GM21619 (cell line): Measurements from ENCODE around the gene NTSR2.
"Not testable (repeated sequence)": the region's sequence is repeated elsewhere in the genome, so short reads cannot be mapped to it uniquely, and the experiment has no call there.

Experiments
- ATAC-seq: cut with Tn5 transposase; IDR thresholded peaks from one replicate; pipeline ENCODE4 v1.9.1; 2021; ENCODE audit not compliant: unreplicated experiment

NTSR2 gene

DNA sequence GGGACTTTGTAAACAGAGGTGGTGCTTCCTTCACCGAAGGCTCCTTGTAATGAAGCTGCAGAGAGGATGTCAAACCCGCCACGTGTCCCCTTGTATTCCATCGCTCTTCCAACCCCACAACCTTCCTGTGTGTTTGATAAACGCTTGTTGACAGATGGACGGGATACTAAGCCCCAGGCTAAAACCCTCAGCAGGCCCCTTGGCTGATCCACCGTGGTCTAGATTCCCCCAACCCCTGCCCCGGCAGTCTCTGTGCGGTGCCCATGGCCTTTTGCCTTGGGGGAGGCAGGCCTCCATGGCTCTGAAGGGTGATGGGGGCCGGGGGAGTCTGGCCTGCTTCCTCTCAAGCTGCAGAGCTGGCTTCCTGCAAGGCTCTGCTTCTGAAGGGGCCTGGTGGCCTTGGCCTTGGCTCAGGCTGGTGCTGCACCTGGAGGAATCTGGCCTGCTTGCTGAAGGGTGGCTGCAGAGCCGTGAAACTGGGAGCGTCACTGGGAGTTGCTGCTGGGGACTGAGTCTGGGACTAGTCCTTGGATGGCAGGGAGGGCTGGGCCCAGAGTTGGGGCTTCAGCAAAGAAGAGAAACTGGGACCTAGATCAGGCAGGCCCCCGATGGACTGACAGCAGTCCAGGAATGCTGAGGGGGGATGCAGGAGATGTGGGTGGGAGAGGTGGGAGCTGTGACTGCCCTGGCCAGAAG lies 9.6 kb upstream of the NTSR2 start:
- ATAC-seq = no peak

DNA sequence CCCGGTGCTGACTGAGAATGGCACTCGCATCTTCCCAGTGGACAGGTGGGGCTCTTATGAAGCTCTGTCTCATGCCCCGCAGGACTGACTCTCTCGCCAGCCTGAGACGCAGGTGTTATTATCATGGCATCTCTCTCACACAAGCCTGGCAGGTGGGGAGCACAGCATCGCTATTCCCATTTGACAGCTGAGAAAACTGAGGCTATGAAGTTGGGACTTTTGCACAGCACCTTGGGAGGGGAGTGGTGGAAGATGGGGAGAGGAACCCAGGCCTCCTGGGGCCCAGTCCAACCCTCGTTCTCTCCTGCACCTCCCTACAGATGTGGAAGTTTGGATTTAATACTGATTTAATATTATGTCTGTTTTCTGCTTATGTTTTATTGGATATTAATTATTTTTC lies 9.0 kb upstream of the NTSR2 start:
- ATAC-seq = no peak

DNA sequence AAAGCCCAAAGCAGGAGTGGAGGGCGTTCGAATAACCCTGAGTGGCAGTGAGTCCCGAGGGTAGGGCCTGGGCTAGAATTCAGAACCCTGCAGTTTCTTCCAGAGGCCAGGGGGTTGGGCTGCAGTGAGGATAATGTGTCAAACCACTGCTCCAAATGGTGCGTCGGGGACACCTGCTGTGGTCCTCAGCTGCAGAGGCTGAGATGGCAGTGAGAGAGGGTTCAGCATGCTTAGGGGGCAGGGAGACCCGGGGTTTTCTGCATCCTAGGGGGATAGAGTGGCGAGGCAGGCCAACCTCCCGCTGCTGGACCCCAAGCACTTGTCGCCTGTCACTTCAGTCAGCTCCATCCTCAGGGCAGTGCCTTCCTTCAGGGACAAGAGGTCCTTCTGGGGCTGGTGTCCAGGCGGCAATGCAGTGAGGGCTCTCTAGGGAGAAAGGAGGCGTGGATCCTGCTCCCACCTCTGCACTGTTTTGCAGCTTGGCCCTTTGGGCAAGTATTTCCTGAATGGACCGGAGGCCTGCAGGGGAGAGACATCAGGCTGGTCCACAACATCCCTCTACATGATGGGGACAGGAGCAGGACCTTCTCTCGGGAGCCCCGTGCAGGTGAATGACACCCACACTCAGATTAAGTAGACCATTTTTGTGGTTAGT lies 8.4 kb upstream of the NTSR2 start:
- ATAC-seq = no peak

DNA sequence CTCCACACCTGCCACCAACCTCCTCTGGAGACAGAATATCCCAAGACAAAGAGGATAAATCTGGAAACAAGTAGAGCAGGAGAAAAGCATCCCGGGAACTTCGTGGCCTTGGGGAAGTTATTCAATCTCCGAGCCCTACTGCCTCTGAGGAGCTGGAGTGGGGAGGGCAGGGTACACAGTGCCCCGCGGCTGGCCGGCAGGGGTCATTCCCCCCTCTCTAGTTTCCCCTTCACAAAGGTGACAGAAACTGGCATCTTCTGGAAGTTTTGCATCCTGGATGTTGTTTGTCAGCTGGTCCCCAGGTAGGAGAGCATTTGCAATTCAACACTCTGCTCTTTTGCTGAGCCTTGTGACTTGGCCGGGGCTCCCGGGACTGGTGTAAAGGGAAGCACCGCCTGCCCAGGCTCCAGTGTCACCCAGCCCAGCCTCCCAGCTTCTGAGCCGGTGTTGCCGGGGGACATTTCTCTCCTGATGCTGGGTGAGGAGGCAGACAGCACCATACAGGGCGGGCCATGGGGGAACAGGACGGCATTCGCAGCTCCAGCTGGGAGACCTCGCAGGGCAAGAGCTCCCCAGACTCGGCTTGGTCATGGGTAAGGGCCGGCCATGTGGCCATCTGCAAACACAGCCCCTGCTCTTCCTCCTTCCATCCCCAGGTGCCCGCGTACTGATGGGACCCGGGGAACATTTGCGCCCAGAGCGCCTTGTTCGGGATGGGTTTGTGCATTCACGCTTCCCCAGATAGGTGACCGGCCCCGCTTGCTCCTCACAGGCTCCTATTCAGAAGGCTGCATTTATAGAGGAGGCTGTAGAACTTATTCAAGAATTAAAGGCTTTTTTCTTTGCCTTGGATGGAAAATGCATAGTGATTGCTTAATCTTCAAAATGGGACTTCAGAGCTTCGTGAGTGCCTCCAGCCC lies 7.4 kb upstream of the NTSR2 start:
- ATAC-seq = no peak

DNA sequence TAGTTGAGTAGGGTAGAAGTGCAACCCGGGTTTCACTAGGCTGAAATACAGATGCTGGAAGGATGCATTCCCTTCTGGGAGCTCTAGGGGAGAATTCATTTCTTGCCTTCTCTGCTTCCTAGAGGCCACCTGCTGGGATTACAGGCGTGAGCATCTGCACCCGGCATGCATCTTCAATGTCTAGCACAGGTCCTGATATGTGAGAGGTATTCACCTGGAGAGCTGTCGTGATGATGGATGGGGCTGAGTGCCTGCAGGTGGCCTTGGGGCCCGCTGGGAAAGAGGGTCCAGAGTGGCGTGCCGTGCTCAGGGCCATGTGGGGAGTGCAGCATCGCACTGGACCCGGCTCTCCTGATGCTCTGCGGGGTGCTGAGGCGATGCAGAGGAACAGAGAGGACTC lies 6.6 kb upstream of the NTSR2 start:
- ATAC-seq = no peak

DNA sequence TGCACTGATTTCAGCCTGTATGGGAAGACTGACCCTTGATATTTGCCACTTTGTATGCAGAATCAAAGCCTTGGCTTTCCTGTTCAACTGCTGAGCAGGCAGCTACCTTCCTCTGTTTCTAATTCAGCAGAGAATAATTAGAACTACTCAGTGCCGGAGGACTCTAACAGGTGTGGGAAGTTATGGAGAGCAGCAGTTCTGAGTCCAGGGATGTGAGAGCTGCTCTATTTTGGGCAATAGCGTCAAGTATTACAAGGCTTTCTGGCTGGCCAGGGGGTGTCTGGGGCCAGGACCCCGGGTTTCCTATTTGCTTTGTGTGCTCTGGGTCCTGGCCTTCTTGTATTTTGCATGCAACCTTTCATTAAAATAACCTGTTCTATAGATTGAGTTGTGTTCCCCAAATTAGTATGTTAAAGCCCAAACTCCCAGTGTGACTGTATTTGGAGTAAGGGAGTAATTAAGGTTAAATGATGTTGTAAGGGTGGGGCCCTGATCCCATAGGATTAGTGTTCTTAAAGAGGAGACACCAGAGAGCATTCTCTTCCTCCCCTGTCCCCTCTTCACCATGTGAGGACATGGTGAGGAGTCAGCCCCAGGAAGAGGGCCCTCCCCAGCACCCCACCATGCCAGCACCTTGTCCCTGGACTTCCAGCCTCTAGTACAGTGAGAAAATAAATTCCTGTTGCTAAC lies 5.6 kb upstream of the NTSR2 start:
- ATAC-seq = no peak

DNA sequence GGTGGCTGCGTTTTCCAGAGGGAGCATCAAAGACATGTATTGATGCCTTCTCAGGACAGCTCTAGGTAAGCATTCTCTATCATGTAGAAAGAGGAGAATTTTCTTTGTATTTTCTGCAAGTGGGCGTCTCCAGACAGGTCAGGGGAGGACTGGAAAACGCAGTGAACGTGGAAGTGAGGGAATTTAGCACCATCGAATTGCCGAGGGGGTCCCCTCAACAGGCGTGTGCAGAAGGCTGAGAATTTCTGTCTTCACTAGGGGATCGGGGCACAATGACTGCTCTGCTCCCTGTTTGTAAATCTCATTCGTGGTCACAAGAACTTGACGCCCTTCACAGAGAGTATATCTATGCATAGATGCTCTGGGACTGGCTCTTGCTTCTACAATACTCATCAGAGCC lies 5.0 kb upstream of the NTSR2 start:
- ATAC-seq = no peak

DNA sequence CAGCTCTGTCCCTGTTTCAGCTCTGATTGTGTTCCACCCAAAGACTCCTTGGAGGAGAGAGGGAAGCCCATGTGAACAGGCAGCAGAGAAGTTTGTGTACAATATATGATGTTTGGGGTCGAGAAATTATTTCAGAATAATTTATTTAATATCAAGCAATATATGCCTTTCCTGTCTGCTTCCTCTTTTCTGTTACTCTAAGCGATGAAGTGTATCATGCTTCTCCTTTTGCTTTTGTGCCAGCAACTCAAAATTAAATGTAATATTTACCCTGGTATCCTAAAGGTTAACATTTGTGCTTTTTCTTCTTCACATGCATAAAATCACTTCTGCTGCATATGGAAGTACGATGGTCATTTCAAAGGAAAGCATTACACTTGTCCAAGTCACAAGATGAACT lies 2.4 kb upstream of the NTSR2 start:
- ATAC-seq = no peak

DNA sequence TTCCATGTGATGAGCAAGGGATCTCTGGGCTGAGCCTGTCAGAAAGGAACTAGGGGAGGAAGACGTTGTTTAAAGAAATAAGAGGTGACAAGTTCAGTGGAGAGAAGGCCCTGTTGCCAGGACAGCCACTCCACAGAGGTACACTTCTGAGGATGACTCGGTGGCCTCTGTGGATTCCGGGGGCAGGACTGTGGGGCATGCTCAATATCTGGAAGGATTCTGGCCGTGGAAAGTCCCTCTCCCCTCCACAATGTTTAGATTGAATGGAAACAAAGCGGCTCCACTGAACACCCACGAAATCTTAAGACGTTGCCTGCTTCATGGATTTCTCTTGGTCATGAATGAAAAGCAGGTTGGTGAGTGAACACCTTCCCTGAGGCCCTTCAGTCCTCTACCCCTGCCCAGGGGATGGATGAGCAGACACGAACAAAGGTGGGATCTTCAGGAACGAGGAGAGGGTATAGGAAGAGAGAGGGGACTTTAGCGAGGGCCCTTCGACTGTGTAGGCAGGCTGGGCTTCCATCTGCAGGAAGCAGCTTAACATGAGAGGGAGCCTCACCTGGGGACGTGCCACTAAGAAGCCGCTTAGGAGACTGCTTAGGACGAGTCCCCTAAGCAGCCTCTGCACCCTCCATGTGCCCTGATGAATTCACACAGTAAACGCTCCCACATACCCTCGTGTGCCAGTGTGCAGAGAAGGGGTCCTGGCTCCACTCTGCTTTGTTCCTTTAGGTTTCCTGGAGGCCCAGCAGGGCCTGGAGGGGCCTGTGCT lies 1.9 kb downstream of the NTSR2 start:
- ATAC-seq = no peak

DNA sequence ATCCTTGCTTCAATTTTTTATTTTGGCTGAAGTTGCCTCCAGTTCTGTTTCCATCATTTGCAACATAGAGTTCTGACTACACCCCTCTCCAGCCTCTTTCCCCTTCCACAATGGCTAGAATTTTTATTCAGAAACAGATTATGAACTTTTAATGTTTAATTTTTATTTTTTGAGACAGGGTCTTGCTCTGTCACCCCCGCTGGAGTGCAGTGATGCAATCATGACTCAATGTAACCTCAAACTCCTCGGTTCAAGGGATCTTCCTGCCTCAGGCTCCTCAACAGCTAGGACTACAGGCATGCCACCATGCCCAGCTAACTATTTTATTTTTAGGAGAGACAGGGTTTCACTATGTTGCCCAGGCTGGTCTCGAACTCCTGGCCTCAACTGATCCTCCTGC lies 2.8 kb downstream of the NTSR2 start:
- no peak for ATAC-seq

DNA sequence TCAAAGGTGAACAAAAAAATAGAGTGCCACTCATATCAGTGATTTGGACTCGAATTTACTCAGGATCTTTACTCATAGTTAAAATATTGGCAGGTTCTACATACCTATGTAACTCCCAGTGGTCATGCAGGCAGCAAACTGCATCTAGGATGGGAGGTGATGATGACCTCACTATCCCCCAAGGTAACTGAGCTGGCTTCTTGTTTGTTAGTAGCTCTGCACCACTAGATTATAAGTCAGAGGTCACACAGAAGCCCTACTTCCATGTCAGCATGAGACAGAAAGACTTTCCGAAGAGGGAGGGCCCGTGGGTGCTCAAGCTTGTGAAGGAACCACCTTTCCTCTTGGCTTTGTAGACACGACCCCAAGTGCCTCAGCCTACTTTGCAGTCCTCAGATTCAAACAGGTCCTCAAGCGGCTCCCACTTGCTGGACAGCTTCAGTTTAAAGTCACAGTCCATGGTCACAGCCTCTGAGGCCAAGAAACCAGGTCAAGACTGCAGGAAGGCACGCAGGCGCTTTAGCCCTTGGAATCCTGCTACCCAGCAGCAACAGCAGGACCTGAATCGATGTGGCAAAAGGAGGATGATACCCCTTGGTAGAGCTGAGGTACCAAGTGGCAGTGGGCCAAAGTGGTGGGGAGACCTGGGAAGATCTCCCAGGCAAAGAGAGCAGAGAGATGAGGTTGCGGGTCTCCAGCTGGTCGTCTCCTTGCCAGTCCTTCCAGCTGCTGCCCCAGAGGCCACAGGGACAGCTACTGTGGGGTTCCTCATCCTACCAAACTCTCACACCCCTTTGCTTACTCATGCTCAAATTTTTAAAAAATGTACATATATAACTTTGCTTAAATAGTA lies 4.3 kb downstream of the NTSR2 start:
- no peak for ATAC-seq

DNA sequence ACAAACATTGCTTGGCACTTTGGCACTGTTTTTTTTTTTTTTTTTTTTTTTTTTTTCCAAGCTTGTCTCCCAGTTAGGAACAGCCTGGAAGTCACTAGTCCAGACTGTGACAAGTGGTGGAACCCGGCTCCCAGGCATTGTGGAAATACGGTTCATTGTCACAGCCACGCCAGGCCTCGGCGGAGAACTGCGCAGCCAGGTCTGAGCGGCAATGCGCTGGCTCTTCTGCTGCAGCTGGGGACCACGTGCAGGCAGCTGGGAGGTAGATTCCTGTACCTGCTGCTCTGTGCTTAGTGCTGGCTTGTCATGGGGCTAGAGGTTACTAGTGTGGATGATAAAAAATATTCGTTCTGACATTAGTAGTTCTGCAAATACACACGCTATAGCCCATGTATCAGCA lies 5.0 kb downstream of the NTSR2 start:
- ATAC-seq = no peak

DNA sequence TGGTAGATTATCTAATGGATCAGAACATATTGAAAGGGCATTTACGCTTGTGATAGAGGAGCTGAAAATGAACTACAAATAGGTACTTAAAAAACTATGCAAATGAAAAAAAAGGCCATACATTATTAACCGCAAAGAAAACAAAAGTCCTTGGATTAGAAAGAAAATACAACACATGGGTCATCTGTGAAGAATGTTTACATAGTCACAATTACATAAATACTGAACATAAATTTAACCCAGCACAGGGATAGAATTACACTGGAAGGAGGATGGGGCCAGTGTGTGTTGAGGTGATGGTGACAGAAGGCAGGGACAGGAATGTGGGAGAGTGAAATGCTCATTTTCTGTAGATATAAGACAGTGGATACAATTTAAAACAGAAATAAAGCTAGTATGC lies 6.6 kb downstream of the NTSR2 start:
- ATAC-seq = no peak

DNA sequence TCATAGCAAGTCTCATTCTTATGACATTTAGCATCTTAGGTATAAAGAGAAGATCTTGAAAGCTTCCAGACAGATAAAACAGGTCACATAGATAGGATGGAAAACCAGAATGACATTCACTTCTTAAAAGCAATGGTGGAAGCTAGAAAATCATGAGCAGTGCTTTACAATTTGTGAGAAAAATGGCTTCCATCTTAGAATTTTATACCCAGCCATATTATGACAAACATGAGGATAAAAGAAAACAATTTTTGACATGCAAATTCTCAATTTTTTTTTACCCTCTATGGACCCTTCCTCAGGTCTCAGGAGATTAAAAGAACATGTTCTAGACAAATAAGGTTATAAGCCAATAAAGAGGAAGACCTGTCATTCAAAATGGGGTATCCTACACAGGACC lies 7.1 kb downstream of the NTSR2 start:
- ATAC-seq = no peak

DNA sequence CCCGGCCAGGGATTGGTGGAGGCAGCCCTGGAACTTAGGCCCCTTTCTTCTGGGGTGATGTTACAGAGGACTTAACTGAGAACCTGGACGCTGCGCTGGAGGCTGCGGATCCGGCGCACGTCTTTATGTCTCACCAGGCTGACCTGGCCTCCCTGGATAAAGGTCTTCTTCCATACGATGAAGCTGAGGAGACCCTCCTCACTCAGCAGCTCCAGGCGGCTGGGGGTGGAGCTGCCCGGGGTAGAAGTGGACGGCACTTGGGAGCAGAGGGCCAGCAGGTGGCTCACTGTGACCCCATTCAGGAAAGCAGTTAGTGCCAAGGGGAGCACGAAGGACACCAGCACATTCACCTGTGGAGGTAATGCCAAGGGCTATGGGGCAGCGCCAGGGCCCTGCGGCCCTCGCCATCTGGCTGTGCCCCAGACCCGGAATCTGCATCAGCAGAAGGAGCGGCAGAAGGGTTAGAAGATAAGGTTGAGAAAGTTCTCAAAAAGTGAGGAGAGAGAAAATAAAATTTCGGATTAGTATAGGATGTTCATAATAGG lies 8.0 kb downstream of the NTSR2 start:
- ATAC-seq = no peak

DNA sequence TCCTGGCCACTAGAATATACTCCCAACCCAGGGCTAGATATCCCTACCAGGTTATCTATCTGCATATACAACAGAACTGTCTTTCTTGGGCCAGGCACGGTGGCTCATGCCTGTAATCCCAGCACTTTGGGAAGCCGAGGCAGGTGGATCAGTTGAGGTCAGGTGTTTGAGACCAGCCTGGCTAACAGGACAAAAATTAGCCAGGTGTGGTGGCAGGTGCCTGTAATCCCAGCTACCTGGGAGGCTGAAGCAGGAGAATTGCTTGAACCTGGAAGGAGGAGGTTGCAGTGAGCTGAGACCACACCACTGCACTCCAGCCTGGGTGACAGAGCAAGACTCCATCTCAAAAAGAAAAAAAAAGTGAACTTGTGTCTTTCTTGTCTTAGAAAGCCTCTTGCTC lies 9.6 kb downstream of the NTSR2 start:
- ATAC-seq = not testable (repeated sequence)

DNA sequence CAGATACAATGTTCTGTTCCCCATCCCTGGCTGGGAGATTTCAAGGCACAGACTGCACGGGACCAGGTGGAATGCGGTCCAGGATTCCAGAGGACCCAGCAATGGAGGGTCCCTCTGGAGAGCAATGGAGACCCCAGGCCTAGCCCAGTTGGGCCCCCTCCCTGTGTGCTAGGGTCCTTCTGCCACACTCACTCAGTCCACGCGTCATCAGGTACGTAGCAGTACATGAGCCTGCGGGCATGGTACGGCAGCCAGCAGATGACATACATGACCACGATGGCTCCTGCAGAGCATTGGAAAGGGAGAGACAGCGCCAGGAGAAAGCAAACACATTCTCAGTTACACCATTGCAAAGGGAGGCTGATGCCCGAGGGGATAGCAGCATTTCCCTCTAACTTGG lies 10.1 kb downstream of the NTSR2 start:
- ATAC-seq = no peak

DNA sequence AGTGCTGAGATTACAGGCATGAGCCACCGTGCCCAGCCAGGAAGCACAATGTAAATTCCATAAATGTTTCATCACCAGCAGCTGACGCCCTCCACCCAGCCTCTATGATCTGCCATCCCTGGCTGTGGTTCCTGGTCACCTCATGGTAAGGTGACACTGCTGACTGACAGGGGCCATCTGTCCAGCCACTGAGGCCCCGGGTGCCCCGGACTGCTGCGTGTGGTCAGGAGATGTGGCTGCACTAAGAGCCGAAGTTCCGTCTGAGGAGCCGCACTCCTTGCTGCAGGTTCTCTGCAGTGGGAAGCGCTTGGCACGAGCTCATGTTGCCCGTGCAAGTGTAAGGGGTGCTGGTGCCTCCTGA lies 10.9 kb downstream of the NTSR2 start:
- ATAC-seq = no peak
